Gastroesophageal sphincter (tissue), 4 donors: Measurements from ENCODE around the gene SMG5. TPM values are rescaled to one million over a fixed set of nuclear protein-coding genes. Genes with fewer than 3 reads are reported as not detected.

Source experiments
- ATAC-seq: fragments of 150-250 bp; one replicate; pipeline ENCODE4 v1.9.1; 2016; ENCODE audit warnings: mild to moderate bottlenecking, moderate library complexity
- H3K27ac ChIP-seq, 4 donors: fragments of 200-600 bp; sonication (generic) in 3 of 4; 1 replicate in 3 of 4; 2 replicates in 1 of 4; pipeline ENCODE4 v1.5.1; 2016 to 2019
- H3K27me3 ChIP-seq: fragments of 200-600 bp; sonication (generic); one replicate; pipeline ENCODE4 v1.5.1; 2019
- H3K36me3 ChIP-seq, 2 donors: fragments of 200-600 bp; sonication (generic); one replicate each; pipeline ENCODE4 v1.5.1; 2019; ENCODE audit warnings: control low read depth in 1 of 2
- H3K4me1 ChIP-seq, 3 donors: fragments of 200-600 bp; sonication (generic); 1 replicate in 2 of 3; 2 replicates in 1 of 3; pipeline ENCODE4 v1.5.1; 2016 to 2019; ENCODE audit warnings: control low read depth in 2 of 3
- H3K4me3 ChIP-seq, 2 donors: fragments of 200-600 bp; sonication (generic); one replicate each; pipeline ENCODE4 v1.5.1; 2019; ENCODE audit warnings: mild to moderate bottlenecking in 1 of 2, moderate library complexity in 1 of 2
- H3K9me3 ChIP-seq, 3 donors: fragments of 200-600 bp; sonication (generic); one replicate each; pipeline ENCODE4 v1.5.1; 2017 to 2019; ENCODE audit warnings: control low read depth in 2 of 3
- EP300 ChIP-seq: sonication (generic); formaldehyde crosslinking; IDR thresholded peaks from one replicate; pipeline ENCODE4 v1.6.1; 2017; ENCODE audit warnings: antibody characterized with exemption, mild to moderate bottlenecking
- POLR2A ChIP-seq, 2 donors: fragments of 450-650 bp; IDR thresholded peaks; one replicate each; pipeline ENCODE4 v1.6.1; 2017; ENCODE audit warnings: antibody characterized with exemption in 2 of 2, mild to moderate bottlenecking in 2 of 2, moderate library complexity in 1 of 2
- POLR2AphosphoS5 ChIP-seq: sonication (generic); formaldehyde crosslinking; IDR thresholded peaks from one replicate; pipeline ENCODE4 v1.6.1; 2017; ENCODE audit warnings: antibody characterized with exemption
- WGBS, 2 donors: methylation state at CpG; one replicate each; pipeline ENCODE4 v1.1.5; 2018; ENCODE audit warnings: low coverage in 1 of 2; 5-methylcytosine and 5-hydroxymethylcytosine counted together
- total RNA-seq, 4 donors: library from RNA; depleted of rRNA; stranded (reverse); fragments of >200 nt; gene quantifications; one replicate each; pipeline ENCODE4 v1.1.0, GENCODE V29; 2016
- TF ChIP-seq, protein P1 (sequence below), 4 experiments: fragments of 200-600 bp in 2 of 4; fragments of 450-650 bp in 2 of 4; sonication (generic) in 1 of 4; IDR thresholded peaks; one replicate each; pipeline ENCODE4 v1.5.1; 2017 to 2019; ENCODE audit warnings: antibody characterized with exemption in 4 of 4, mild to moderate bottlenecking in 2 of 4, moderate library complexity in 2 of 4

SMG5 gene
- total RNA-seq, 4 donors from 2014 or later = 60.2 to 106 (median 69.1) TPM

DNA sequence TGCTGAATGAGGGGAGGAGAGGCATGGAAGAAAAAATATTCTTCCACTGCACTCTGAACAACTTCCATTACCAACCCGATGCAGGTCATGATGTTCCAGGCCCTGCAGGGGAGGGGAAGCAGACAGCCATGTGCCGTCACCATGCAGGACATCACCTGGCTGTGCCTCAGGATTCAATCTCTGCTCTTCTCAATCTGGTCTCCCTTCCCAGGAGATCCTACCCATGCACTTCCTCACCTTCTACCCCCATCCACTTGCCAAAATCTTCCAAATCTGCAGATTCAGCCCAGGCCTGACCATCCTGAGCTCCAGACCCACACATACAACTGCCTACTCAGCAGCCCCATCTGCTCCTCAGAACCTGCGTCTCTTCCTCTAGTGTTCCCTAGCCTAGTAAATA is 29.0 kb downstream of the SMG5 start:
- no peak for ATAC-seq
- no peak overlapping the region for H3K4me3 ChIP-seq
- H3K27me3 ChIP-seq = no peaks in the 10 kb centered on the region
- peaks cover 4 to 98% of the 10 kb centered on the region in 2 donors for H3K36me3 ChIP-seq
- 92 to 100% methylated on average over 1 to 3 of the region's 3 CpGs for WGBS, 2 donors
- TF ChIP-seq POLR2AphosphoS5 = no peak
- no peak for TF ChIP-seq EP300
- TF ChIP-seq, protein P1, sequence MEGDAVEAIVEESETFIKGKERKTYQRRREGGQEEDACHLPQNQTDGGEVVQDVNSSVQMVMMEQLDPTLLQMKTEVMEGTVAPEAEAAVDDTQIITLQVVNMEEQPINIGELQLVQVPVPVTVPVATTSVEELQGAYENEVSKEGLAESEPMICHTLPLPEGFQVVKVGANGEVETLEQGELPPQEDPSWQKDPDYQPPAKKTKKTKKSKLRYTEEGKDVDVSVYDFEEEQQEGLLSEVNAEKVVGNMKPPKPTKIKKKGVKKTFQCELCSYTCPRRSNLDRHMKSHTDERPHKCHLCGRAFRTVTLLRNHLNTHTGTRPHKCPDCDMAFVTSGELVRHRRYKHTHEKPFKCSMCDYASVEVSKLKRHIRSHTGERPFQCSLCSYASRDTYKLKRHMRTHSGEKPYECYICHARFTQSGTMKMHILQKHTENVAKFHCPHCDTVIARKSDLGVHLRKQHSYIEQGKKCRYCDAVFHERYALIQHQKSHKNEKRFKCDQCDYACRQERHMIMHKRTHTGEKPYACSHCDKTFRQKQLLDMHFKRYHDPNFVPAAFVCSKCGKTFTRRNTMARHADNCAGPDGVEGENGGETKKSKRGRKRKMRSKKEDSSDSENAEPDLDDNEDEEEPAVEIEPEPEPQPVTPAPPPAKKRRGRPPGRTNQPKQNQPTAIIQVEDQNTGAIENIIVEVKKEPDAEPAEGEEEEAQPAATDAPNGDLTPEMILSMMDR (IDR thresholded peaks at IDR 0.05) = no peak
- no peak for TF ChIP-seq POLR2A (IDR thresholded peaks at IDR 0.05)
- no peaks in the 10 kb centered on the region for H3K9me3 ChIP-seq
- no peak overlapping the region for H3K27ac ChIP-seq
- H3K4me1 ChIP-seq = no peaks in the 10 kb centered on the region

DNA sequence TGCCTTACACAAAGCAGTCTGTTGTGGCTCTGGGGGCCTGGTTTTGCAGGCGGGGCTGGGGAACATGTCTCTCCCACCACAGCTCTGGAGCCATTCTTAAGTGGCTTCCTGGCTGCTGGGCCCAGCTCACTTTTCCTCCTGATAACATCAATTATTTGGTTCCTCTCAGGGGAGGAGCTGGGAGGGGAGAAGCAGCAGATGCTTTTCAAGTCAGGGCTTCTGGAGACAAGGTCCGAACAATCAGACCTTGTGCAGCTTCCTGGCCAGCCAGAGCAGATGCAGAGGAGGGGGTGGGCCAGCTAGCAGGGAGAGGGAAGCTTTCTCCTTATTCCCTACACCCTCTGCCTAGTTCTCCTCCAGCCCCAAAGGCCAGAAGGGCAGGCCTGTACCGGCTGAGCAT is 31.1 kb downstream of the SMG5 start:
- Histone ChIP-seq H3K36me3 (peaks cover 0 to 77% of the 10 kb centered on the region in 2 donors), H3K9me3 (no peaks in the 10 kb centered on the region), H3K4me3 (no peak overlapping the region), H3K4me1 (peaks cover 0 to 19% (median 11%) of the 10 kb centered on the region in 3 donors), H3K27ac (no peak overlapping the region), H3K27me3 (peaks cover 6% of the 10 kb centered on the region)
- ATAC-seq = no peak
- 17% methylated on average over 1 of the region's 3 CpGs; no CpG with 5 or more reads in 1 of the 2 donors for WGBS, 2 donors
- TF ChIP-seq POLR2A (IDR thresholded peaks at IDR 0.05) (no peak), EP300 (no peak), POLR2AphosphoS5 (no peak)
- TF ChIP-seq, protein P1 (IDR thresholded peaks at IDR 0.05) = no peak

DNA sequence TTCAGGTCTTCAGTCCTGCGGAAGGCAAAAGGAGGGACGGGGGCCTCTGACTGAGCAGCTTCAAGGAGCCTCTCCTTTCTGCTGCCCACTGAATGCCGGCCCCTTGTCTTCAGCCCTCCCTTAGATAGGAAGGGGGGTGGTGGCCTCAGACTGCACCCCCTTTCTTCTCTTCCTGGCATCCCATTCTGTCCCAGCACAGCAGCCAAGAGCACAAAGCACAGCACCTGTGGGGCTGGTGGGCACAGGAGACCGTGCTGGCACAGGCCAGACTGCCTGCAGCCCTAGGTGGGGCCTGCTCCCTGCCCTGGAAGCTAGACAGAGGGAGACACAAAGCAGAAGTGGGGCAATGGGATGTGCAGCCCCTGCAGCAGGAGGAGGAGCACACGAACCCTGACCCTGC is 33.0 kb downstream of the SMG5 start:
- Histone ChIP-seq H3K27me3 (peaks cover 26% of the 10 kb centered on the region), H3K4me3 (no peak overlapping the region), H3K36me3 (peaks cover 0 to 58% of the 10 kb centered on the region in 2 donors), H3K27ac (no peak overlapping the region), H3K4me1 (peaks cover 0 to 35% (median 20%) of the 10 kb centered on the region in 3 donors), H3K9me3 (no peaks in the 10 kb centered on the region)
- WGBS, 2 donors = 83% methylated on average over 2 of the region's 5 CpGs; no CpG with 5 or more reads in 1 of the 2 donors
- TF ChIP-seq POLR2AphosphoS5 (no peak), POLR2A (IDR thresholded peaks at IDR 0.05) (no peak), EP300 (no peak)
- TF ChIP-seq, protein P1 (IDR thresholded peaks at IDR 0.05) = no peak
- no peak for ATAC-seq

DNA sequence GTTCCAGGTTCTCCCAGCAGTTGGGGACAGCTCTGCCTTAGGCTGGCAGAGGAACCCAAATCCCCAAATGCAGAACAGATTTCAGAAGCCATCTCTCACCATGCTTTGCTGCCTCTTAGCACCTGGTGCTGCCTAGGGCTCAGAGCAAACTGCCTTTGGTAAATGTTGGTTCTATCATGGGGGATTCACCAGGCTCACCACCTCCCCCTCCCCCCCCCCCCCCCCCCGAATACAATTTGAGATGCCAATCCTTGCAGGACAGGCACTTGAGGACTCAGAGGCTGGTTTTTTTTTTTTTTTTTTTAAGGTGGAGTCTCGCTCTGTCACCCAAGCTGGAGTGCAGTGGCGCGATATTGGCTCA is 34.3 kb downstream of the SMG5 start:
- H3K4me1 ChIP-seq = peaks cover 0 to 35% (median 20%) of the 10 kb centered on the region in 3 donors
- no peak overlapping the region for H3K27ac ChIP-seq
- no peak for ATAC-seq
- WGBS, 2 donors = 67% methylated on average over 3 of the region's 4 CpGs; no CpG with 5 or more reads in 1 of the 2 donors
- H3K27me3 ChIP-seq = peaks cover 37% of the 10 kb centered on the region
- no peak for TF ChIP-seq POLR2A (IDR thresholded peaks at IDR 0.05)
- no peak for TF ChIP-seq EP300
- TF ChIP-seq POLR2AphosphoS5 = no peak
- TF ChIP-seq, protein P1 (IDR thresholded peaks at IDR 0.05) = no peak
- no peaks in the 10 kb centered on the region for H3K9me3 ChIP-seq
- H3K36me3 ChIP-seq = peaks cover 0 to 50% of the 10 kb centered on the region in 2 donors
- no peak overlapping the region for H3K4me3 ChIP-seq
